DND-41 (cell line): ENCODE results near the gene ALPL.
"Not testable (repeated sequence)": the region's sequence is repeated elsewhere in the genome, so short reads cannot be mapped to it uniquely, and the experiment has no call there.

ENCODE experiments used
- CTCF ChIP-seq: IDR thresholded peaks from 2 replicates; pipeline ENCODE4 v1.5.1; 2012; ENCODE audit warnings: borderline replicate concordance, low read length, moderate library complexity, mild to moderate bottlenecking; ENCODE audit not compliant: poor library complexity, severe bottlenecking; ENCODE audit errors: extremely low read depth
- EZH2 ChIP-seq: IDR thresholded peaks from 3 replicates; pipeline ENCODE4 v1.6.1; 2012; ENCODE audit warnings: borderline replicate concordance, low read depth, mild to moderate bottlenecking, moderate library complexity, low read length, inconsistent platforms; ENCODE audit not compliant: severe bottlenecking

GRCh38 chr1:21467946-21468345 is 41.3 kb upstream of the ALPL start:
- TF ChIP-seq CTCF, EZH2: not testable (repeated sequence)
